Type B pancreatic cell (in vitro differentiated cells): ENCODE measurements around the gene FOXN3. TPM values are rescaled to one million over a fixed set of nuclear protein-coding genes. Genes with fewer than 3 reads are reported as not detected.

ENCODE experiments used
- DNase-seq: peaks from one replicate; pipeline ENCODE4 v3.0.0; 2021; ENCODE audit warnings: mixed read lengths; ENCODE audit not compliant: unreplicated experiment; ENCODE audit errors: extremely low spot score
- H3K27ac Mint-ChIP-seq: 2 replicates; pipeline ENCODE4 v1.8.0; 2021; ENCODE audit warnings: mild to moderate bottlenecking, mixed read lengths
- H3K27me3 Mint-ChIP-seq: 2 replicates; pipeline ENCODE4 v1.8.0; 2021; ENCODE audit warnings: mixed read lengths
- H3K36me3 Mint-ChIP-seq: 2 replicates; pipeline ENCODE4 v1.8.0; 2021; ENCODE audit warnings: mixed read lengths
- H3K4me1 Mint-ChIP-seq: one replicate; pipeline ENCODE4 v1.8.0; 2021; ENCODE audit warnings: mixed read lengths; ENCODE audit not compliant: unreplicated experiment
- H3K4me3 Mint-ChIP-seq: 2 replicates; pipeline ENCODE4 v1.8.0; 2021; ENCODE audit warnings: mild to moderate bottlenecking, mixed read lengths
- H3K9me3 Mint-ChIP-seq: 2 replicates; pipeline ENCODE4 v1.8.0; 2021; ENCODE audit warnings: mixed read lengths
- CTCF ChIP-seq: fragments of 200-600 bp; sonication (generic); conservative IDR thresholded peaks from 2 replicates; pipeline ENCODE4 v1.5.0; 2021; ENCODE audit warnings: antibody characterized with exemption, mild to moderate bottlenecking
- total RNA-seq: library from RNA; stranded (reverse); gene quantifications from 2 replicates; pipeline ENCODE4 v1.2.1, GENCODE V29; 2021; ENCODE audit warnings: low replicate concordance

Gene FOXN3
- total RNA-seq, 1 donor from 2014 or later, result 73.5 TPM

- no peak for DNase-seq
- Mint-ChIP-seq H3K4me1 (peaks cover 24% of the 10 kb centered on the region), H3K27me3 (no peaks in the 10 kb centered on the region), H3K36me3 (peaks cover 42% of the 10 kb centered on the region), H3K27ac (no peak overlapping the region), H3K4me3 (no peak overlapping the region), H3K9me3 (no peaks in the 10 kb centered on the region)
- no peak for TF ChIP-seq CTCF
Observed at GRCh38 chr14:89344920-89345254, 72.1 kb downstream of the FOXN3 start.

GRCh38 chr14:89343356-89343755 is 73.7 kb downstream of the FOXN3 start:
- no peak for DNase-seq
- peaks cover 26% of the 10 kb centered on the region for H3K4me1 Mint-ChIP-seq
- no peak for TF ChIP-seq CTCF
- H3K36me3 Mint-ChIP-seq, result peaks cover 33% of the 10 kb centered on the region
- no peak overlapping the region for H3K4me3 Mint-ChIP-seq
- H3K9me3 Mint-ChIP-seq, result no peaks in the 10 kb centered on the region
- H3K27me3 Mint-ChIP-seq, result no peaks in the 10 kb centered on the region
- no peak overlapping the region for H3K27ac Mint-ChIP-seq

GRCh38 chr14:89342049-89342448 is 75.0 kb downstream of the FOXN3 start:
- Mint-ChIP-seq H3K4me1 (peaks cover 37% of the 10 kb centered on the region), H3K4me3 (no peak overlapping the region)
- no peak for TF ChIP-seq CTCF

GRCh38 chr14:89340200-89341181 is 76.5 kb downstream of the FOXN3 start:
- Mint-ChIP-seq H3K4me1 (peaks cover 41% of the 10 kb centered on the region), H3K27ac (peak overlapping the region; percentile 6)

More at GRCh38 chr14:89342049-89342448, 75.0 kb downstream of the FOXN3 start:
- DNase-seq, result no peak
- Mint-ChIP-seq H3K27me3 (no peaks in the 10 kb centered on the region), H3K27ac (no peak overlapping the region), H3K36me3 (peaks cover 25% of the 10 kb centered on the region), H3K9me3 (no peaks in the 10 kb centered on the region)

GRCh38 chr14:89339579-89339978 is 77.5 kb downstream of the FOXN3 start:
- Mint-ChIP-seq H3K36me3 (peaks cover 17% of the 10 kb centered on the region), H3K27me3 (no peaks in the 10 kb centered on the region), H3K4me1 (peaks cover 41% of the 10 kb centered on the region), H3K27ac (no peak overlapping the region), H3K9me3 (no peaks in the 10 kb centered on the region), H3K4me3 (peak overlapping the region; percentile 5)
- no peak for TF ChIP-seq CTCF
- no peak for DNase-seq

More at GRCh38 chr14:89340200-89341181, 76.5 kb downstream of the FOXN3 start:
- peak overlapping the region; percentile 5 for H3K4me3 Mint-ChIP-seq
- no peak for TF ChIP-seq CTCF
- no peaks in the 10 kb centered on the region for H3K9me3 Mint-ChIP-seq
- H3K27me3 Mint-ChIP-seq, result no peaks in the 10 kb centered on the region
- peaks cover 20% of the 10 kb centered on the region for H3K36me3 Mint-ChIP-seq
- no peak for DNase-seq
